IPS-NIHi11 (cell line): ENCODE results near the gene EVX2.

ENCODE experiments used
- DNase-seq: peaks from one replicate; pipeline ENCODE4 v3.0.0; 2012; ENCODE audit warnings: mixed read lengths, low spot score

The EVX2 gene

DNA sequence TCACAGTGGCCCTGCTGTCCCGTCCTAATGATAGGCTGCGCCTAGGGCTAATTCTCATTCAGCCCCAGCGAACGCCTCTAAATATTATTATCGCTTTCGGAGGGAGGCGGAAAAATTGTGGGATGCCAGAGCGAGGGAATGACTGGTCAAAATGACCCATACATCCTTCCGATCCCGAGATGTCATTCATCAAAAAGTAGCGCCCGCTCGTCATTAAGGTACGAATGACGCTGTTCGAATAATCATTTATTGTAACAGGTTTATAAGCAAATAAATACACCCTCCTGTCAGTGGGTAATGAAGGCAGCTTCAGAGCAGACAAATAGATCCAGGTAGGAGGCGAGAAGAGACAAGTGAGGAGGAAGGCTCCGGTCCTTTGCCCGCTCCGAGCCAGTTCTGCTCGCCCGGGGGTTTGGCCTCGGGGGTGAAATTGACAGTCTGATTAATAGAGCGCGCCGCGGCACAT is at the start of gene EVX2:
EVX2 (minus strand) TSS at position 167 of the 466 bp plus-strand sequence. CDS start 186 bp downstream, outside the sequence.
- no peak for DNase-seq

DNA sequence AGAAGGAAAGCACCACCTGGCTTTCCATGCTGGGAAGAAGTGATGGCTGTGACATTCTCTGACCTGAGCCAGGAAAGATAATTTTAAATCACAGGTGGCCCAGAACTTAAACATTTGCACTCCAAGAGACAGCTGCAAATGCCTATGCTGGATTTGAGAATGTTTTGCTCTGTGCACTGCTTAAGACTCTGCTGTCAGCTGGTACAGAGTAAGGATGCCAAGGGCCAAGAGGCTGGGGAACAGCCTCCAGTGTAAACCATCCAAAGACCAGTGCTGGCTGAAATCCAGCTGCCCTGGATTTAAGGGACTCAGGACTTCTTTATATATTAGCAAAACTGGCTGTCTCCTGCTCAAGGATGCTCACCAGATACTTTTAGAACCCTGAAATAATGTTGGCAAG is 49.6 kb upstream of the EVX2 start:
- DNase-seq: no peak

DNA sequence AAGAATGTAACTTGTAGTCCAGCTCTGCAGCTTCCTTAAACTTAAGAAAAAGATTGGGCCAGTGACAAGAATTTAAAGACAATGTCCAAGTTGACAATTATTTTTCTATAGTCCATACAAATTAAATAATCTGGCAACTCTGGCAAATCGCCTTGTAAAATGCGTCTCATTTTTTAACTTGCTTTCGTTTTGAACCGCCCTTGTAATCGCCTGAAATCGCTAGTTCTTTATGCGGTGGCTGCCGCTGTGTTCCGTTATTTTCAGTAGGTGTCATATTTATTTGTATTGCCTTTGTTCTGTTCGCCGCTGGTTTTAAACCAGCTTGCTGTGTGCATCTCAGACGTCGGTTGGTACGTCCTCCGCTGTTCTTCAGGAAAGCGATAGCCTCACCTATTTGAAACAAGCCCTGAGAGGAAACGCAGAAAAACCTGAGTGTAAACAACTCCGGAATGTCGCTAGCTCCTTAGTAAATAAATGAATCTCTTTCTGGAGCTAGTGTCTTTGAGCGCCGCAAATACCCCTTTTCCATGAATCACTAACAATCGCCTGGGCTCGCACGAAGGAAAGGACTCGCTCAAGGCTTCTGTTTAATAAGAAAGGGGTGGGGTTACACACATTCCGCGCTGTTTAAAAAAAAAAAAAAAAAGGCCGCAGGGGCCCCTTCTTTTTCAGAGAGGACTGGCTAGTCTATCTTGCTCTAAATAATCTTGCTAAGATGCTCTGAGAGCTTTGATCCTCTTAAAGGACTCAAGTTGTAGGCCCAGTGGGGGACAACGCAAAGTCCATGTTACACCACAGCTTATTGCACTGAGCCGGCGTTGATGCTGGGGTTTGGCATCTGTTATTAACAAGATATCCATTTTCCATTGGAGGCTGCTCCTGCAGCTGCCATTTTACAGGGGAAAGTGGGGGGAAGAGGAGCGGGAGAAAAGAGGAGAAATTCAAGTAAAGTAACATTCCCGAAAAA is 48.7 kb upstream of the EVX2 start:
- no peak for DNase-seq

DNA sequence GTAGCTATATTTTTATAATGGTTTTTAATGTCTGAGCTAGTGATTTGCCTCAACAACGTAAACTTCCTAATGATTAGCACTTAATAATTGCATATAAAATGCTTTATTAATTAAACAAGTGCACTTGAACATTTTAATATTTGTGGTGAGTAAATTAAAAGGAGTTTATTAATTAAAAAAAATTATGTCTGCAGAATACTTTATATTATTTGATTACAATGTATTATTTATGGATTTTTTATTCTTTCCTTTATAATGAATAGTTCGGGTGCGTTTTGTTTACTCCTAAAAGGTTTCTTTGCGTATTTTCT is 48.0 kb upstream of the EVX2 start:
- no peak for DNase-seq

DNA sequence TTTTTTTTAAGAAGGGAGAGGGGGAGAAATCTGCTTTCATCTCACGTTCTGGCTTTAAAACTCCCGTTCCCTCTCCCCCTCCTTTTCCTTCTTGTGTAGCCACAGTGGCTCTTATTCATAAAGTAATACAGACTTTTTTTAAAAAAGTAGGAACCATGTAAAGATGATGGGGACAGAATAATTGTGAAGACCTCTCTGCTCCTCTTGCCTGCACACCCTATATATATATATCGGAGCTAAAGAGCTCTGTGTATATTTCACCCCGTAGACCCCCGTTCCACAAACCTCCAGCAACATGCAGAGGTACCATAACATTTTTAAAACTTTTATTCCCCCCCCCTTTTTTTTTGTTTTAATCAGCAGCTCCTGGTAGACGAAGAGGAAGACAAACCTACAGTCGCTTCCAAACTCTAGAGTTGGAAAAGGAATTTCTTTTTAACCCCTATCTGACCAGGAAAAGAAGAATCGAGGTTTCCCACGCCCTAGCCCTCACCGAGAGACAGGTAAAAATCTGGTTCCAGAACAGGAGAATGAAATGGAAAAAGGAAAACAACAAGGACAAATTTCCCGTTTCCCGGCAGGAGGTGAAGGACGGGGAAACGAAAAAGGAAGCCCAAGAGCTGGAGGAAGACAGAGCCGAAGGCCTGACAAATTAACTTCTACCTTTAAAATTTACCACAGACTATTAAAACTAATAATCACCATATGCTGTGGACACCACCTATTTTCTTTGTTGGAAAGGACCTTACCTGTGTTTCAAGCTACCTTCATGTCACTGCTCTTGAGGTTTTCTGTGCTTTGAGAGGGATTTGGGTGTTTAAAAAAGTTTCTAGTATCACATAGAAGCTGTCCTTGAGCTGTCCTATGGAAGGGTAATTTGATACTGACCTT is 47.4 kb upstream of the EVX2 start:
- no peak for DNase-seq

DNA sequence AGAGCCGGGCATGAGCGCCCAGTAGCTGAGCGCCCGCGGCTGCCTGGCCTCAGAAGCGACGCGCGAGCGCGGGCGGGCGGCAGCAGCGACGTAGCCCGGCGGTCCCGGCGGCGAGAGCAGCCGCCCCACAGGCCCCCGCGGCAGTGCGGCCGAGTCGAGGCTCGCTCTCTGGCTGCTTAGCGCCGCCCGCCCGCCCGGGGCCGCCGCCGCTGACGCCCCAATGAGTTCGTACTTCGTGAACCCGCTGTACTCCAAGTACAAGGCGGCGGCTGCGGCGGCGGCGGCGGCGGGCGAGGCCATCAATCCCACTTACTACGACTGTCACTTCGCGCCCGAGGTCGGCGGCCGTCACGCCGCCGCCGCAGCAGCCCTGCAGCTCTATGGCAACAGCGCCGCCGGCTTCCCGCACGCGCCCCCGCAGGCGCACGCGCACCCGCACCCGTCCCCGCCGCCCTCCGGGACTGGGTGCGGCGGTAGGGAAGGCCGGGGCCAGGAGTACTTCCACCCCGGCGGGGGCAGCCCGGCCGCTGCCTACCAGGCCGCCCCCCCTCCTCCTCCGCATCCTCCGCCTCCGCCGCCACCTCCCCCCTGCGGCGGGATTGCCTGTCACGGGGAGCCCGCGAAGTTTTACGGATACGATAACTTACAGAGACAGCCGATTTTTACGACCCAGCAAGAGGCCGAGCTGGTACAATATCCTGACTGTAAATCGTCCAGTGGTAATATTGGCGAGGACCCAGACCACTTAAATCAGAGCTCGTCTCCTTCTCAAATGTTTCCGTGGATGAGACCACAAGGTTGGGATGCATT is 46.6 kb upstream of the EVX2 start:
- peak; percentile 59 for DNase-seq

DNA sequence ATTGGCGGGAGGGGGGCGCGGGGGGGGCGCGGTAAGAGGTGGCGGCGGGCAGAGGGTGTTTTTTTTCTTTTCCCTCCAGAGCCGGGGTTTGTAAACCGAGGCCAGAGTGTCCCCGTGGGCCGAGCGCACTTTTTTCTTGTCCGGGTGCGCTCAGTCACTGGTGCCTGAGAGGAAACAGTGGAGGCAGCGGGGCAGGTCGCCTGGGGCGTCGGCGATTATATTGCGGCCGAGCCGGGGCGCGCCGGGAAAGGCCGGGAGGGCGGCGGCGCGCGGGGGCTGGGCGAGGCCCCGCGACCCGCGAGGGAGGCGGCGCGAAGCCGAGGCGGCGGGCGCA is 46.0 kb upstream of the EVX2 start:
- no peak for DNase-seq

DNA sequence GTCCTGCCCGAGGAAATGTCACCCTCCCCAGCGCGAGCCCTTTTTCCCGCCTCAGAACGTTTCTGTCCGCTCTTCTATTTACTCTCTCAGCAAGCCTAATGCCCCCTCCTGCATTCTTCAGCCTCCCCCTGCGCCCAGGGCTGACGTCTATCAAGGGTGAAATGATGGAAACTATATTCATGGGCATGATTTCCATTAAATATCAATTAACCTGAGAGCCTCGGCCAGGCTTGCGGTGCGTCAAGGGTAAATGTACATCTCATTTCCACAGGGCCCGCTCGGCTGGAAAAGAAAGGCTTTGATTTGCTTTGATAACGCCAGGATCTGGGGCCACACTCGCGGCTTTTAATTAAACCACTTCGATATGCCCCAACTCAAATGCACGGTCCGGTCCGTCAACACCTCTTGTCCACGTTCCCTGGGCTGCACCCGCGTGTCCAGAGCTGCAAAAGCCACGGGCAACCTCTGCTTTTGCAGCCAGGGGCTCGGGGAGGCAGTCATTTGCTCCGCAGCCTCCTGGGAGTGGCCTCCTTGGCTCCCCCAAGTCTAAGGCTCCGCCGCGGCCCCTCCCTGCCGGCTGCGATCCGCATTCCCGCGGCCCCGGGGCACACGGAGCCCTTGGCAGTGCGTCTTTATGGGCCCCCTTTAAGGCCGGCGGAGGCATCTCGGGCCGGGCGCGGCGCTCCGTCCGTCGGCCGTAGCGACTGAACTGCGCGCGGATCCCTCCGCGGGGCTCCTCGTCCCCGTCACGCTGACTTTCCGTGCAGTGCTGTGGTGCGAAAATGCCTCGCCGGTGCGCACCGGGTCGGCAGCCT is 45.4 kb upstream of the EVX2 start, which contains the start of gene HOXD8:
HOXD8 (plus strand) TSS at position 724 of the 815 bp plus-strand sequence. CDS start 662 bp downstream, outside the sequence.
- DNase-seq: peak; percentile 68

DNA sequence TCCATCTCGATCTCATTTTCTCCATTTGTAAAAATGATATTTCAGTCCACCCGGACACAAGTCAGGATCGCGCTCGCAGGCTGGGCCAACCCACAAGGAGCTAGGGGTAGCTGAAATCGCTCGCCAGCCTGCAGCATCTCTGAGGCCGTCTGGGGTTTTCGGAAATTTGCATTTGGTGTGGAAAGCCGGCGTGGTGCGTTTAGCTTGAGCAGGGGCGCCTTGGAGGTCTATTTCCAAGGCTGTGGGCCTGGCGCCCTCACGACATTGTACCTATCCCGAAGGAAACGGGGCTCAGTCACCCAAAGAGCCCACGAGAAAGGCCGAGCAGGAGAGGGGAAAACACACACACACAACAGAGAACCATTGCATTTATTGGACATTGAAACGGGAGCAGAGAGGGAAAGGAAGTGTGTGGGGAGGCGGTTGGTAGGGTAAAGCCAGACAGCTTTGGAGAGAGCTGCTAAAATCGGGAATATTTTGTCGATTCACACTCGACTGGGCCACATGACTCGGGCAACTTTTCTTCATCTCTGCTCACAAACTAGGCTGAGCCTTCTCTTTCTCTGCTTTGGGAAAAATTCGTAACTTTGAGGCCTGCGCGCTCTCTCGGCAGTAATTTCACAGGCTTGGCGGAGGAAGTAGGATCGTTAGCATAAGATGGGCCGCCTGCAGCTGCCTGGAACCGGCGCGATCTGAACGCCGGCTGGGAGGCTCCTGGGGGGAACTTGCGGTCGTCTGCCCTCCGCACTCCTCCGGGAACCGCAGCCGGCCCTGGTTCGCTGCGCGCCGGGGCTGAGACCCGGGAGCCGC is 44.6 kb upstream of the EVX2 start:
- no peak for DNase-seq

DNA sequence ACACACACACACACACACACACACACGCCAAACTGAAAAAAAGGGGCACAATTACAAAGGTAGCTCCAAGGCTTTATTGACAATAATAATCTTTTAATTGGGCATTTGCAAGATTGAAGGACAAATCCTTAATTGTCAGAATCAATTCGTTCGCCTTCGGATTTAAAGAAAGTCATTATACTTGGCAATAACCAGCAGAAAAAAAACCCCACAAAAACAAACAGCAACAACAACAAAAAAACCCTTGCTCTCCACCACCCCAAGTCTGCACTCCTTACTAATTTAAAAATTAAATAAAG is 44.0 kb upstream of the EVX2 start:
- DNase-seq: no peak

DNA sequence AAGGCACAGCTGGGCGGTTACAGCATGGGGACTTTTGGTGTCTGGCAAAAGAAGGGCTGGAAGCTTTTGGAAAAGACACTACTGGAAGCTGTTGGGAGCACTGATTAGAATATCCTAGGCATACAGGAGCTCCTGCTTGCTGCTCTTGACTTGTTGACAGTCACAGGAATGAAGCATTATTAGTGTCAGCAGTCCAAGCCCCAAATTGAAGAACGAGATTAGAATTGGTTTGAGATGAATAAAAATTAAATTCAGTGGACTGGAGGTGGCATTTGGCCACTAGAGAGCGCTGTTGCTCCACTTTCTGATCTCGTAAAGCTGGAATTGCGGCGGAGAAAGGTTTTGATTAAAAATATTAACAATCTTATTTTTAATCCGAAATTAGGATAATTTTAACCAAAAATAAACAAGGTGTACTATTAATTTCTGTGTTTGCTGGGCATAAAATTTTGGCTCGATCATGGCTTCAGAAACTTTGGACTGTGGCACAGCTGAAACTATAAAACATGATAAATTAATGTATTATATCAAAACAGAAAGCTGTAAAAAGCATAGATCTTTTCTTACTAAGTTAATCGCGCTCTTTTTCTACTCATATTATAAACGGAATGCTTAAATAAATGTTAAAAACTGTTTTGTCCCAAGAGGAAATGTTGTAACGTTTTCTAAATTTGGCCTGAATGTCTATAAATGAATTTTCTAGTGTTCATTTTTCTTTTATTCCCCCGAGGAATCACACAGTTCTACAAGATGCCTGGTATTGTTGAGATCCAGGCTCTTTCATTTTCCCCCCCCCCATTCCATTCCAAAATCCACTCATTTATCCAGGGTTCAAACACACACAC is 43.4 kb upstream of the EVX2 start:
- DNase-seq: peak; percentile 28

DNA sequence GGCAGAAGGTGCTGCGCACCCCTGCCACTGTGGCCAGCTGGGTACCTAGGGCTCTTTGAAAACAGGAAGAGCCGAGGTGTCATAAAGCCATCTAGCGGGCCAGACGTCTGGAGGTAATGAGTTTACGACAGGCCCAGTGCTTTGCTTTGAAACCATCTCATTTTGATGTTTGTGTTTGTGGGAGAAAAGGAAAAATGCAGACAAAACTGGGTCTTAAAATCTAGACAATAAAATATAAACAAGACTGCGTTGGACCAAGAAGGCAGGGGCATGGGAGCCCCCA is 42.0 kb upstream of the EVX2 start:
- DNase-seq: no peak

DNA sequence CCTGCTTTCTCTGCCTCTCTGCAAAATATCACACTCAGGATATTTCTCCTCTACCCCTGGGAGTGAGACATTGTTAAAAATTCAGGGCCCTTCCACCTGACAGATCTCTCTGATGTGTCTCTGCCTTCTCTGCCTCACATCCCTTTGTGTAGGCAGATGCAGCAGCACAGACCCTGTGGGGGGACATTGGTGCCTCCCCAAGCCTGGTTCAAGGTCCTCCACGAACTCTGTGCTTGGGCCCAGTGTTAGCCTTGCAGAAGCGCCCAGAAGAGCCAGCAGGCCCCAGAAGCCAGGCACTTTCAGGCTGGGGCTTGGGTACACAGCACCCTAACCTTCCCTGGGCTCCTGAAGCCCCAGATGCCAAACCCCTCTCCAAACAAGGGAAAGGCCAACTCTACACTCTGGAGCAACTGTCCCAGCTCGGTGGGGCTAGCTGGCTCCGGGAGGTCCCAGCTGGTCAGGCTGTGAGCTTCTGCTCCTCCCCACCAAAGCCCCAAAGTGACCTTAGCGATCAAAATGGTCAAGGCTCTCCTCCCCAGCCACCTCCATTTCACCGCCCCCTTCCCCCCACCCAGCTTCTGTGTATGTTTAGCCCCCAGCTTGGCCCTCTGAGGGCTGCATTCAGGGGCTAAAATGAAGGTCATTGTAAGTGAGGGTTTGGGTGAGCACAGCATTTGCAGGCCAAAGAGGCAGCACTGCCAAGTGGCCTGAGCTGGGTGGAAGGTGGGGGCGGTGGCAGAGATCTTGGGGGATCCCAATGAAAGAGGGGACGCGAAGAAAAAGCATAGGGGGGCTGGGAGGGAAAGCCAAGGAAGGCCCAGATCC is 41.4 kb upstream of the EVX2 start:
- DNase-seq: no peak

DNA sequence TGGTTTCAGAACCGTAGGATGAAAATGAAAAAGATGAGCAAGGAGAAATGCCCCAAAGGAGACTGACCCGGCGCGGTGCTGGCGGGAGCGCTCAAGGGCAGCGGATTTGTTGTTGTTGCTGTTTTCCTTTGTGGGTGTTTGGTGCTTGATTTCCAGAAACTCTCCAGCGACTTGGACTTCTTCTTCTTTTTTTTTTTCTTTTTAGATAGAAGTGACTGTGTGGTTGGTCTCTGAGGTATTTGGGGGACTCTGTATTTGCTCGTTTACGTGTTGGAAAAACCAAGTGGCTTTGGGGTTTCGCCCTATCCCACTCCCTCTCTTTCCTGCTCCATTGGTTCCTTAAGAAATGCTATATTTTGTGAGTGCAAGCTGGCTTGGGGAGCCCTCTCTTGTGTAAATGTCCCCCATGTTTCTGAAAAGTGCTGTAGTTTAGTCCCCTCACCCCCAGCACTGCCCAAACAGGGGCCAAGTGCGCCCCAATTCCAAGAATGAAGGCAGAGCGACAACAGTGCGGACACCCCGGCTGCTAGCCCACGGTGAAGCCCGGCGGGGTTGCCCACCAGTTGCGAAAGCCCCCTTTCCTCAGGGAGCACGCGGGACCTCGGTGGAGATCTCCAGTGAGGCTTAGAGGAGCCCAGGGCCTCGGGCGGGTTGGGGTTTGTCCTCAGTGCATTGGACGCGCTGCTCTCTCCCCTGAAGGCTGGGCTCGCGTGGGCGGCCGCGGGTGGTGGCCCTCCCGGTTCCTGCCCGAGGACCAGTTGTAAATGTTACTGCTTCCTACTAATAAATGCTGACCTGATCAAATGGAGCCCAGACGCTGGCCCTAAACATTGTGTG is 40.6 kb upstream of the EVX2 start:
- DNase-seq: no peak

DNA sequence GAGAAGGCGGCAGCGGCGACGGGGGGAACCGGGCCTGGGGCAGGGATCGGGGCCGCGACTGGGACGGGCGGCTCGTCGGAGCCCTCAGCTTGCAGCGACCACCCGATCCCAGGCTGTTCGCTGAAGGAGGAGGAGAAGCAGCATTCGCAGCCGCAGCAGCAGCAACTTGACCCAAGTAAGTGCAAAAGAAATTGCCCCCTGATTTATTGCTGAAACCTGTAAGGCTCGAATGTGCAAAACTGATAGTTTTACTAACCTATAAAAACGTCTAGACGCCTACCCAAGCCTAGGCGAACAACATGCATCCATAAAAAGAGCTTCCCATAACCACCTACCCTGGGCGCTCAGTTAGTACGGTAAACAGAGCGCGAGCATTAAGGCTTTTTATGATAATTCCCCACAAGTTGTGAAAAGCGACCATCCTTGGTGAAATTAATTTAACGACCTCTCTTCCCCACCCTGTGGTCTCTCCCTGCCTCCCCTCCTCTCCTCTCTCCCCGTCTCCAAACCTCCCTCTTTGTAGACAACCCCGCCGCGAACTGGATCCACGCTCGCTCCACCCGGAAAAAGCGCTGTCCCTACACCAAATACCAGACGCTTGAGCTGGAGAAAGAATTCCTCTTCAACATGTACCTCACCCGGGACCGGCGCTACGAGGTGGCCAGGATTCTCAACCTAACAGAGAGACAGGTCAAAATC is 39.8 kb upstream of the EVX2 start:
- no peak for DNase-seq

DNA sequence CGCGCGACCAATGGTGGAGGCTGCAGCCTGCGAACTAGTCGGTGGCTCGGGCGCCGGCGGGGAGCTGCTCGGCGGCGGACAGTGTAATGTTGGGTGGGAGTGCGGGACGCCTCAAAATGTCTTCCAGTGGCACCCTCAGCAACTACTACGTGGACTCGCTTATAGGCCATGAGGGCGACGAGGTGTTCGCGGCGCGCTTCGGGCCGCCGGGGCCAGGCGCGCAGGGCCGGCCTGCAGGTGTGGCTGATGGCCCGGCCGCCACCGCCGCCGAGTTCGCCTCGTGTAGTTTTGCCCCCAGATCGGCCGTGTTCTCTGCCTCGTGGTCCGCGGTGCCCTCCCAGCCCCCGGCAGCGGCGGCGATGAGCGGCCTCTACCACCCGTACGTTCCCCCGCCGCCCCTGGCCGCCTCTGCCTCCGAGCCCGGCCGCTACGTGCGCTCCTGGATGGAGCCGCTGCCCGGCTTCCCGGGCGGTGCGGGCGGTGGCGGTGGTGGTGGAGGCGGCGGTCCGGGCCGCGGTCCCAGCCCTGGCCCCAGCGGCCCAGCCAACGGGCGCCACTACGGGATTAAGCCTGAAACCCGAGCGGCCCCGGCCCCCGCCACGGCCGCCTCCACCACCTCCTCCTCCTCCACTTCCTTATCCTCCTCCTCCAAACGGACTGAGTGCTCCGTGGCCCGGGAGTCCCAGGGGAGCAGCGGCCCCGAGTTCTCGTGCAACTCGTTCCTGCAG is 39.1 kb upstream of the EVX2 start, which contains the start of gene HOXD9:
HOXD9 (plus strand) TSS at position 37 of the 728 bp plus-strand sequence; CDS start at position 87, 50 bp downstream.
- peak; percentile 68 for DNase-seq
